ENCODE measurements around the gene CRELD2.

DNA sequence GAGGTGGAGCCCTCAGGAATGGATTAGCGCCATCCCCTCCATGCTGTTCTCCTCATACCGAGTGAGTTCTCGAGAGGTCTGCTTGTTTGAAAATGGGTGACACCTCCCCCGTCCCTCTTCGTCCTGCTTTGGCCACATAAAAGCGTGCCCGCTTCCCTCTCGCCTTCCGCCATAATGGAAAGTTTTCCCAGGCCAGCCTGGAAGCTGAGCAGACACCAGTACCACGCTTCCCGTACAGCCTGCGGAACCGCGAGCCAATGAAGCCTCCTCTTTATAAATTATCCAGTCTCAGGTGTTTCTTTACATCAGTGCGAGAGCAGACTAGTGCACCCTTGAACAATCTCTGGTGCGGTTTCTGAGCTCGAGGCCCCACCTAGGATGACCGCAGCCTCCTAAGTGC is 13.0 kb upstream of the CRELD2 start:
- TF ChIP-seq, protein P1, sequence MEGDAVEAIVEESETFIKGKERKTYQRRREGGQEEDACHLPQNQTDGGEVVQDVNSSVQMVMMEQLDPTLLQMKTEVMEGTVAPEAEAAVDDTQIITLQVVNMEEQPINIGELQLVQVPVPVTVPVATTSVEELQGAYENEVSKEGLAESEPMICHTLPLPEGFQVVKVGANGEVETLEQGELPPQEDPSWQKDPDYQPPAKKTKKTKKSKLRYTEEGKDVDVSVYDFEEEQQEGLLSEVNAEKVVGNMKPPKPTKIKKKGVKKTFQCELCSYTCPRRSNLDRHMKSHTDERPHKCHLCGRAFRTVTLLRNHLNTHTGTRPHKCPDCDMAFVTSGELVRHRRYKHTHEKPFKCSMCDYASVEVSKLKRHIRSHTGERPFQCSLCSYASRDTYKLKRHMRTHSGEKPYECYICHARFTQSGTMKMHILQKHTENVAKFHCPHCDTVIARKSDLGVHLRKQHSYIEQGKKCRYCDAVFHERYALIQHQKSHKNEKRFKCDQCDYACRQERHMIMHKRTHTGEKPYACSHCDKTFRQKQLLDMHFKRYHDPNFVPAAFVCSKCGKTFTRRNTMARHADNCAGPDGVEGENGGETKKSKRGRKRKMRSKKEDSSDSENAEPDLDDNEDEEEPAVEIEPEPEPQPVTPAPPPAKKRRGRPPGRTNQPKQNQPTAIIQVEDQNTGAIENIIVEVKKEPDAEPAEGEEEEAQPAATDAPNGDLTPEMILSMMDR (IDR thresholded peaks at IDR 0.05; ENCODE audit: borderline replicate concordance, extremely low read depth, low read length, poor library complexity, severe bottlenecking) = no peak
- no peak for TF ChIP-seq EZH2 (IDR thresholded peaks at IDR 0.05; ENCODE audit: borderline replicate concordance, low read depth, low read length, severe bottlenecking)
